RKO (cell line): ENCODE results near the gene PNPO.

Experiments
- DNase-seq: peaks from one replicate; pipeline ENCODE4 v3.0.0-alpha.2; 2016; ENCODE audit warnings: low spot score

PNPO gene

GRCh38 chr17:47941246-47942095 is at the start of gene PNPO:
Gene PNPO, plus strand, starts transcription at chr17:47941571. Its CDS starts 105 bp downstream, at chr17:47941676.
- DNase-seq: peak; percentile 99

GRCh38 chr17:47894498-47895346 is 46.6 kb upstream of the PNPO start:
- peak; percentile 15 for DNase-seq

GRCh38 chr17:47895347-47895855 is 46.0 kb upstream of the PNPO start:
- peak; percentile 44 for DNase-seq

GRCh38 chr17:47895856-47896671 is 45.3 kb upstream of the PNPO start, which contains the start of gene SP2:
Gene SP2, plus strand, starts transcription at chr17:47896236. Its CDS starts 51 bp downstream, at chr17:47896287.
- peak; percentile 100 for DNase-seq

- peak; percentile 42 for DNase-seq
Measured at GRCh38 chr17:47896672-47897490, 44.5 kb upstream of the PNPO start.

GRCh38 chr17:47897561-47897960 is 43.8 kb upstream of the PNPO start:
- DNase-seq: no peak

GRCh38 chr17:47898241-47898640 is 43.1 kb upstream of the PNPO start:
- DNase-seq: no peak

- DNase-seq: no peak
Measured at GRCh38 chr17:47899643-47900042, 41.7 kb upstream of the PNPO start.

- DNase-seq: no peak
Measured at GRCh38 chr17:47901423-47901822, 39.9 kb upstream of the PNPO start.

GRCh38 chr17:47902039-47902744 is 39.2 kb upstream of the PNPO start:
- DNase-seq: no peak

- no peak for DNase-seq
Measured at GRCh38 chr17:47905221-47905733, 36.1 kb upstream of the PNPO start.

- DNase-seq: no peak
Measured at GRCh38 chr17:47906443-47906842, 34.9 kb upstream of the PNPO start.

- DNase-seq: no peak
Measured at GRCh38 chr17:47907932-47908562, 33.3 kb upstream of the PNPO start.

- no peak for DNase-seq
Measured at GRCh38 chr17:47913050-47913449, 28.3 kb upstream of the PNPO start.

GRCh38 chr17:47914306-47914948 is 26.9 kb upstream of the PNPO start:
- DNase-seq: no peak

- no peak for DNase-seq
Measured at GRCh38 chr17:47915776-47916398, 25.5 kb upstream of the PNPO start.

- no peak for DNase-seq
Measured at GRCh38 chr17:47916489-47917208, 24.7 kb upstream of the PNPO start.

- no peak for DNase-seq
Measured at GRCh38 chr17:47917581-47917980, 23.8 kb upstream of the PNPO start.
